GM18505 (cell line): ENCODE measurements around the gene PCCA.
"Not testable (repeated sequence)": the region's sequence is repeated elsewhere in the genome, so short reads cannot be mapped to it uniquely, and the experiment has no call there.

Experiments used
- ATAC-seq: cut with Tn5 transposase; IDR thresholded peaks from one replicate; pipeline ENCODE4 v1.9.1; 2021; ENCODE audit not compliant: unreplicated experiment
- POLR2A ChIP-seq: IDR thresholded peaks from 4 replicates; pipeline ENCODE4 v1.6.1; 2011; ENCODE audit warnings: borderline replicate concordance; ENCODE audit not compliant: insufficient read depth, insufficient read length; ENCODE audit errors: extremely low read depth

The PCCA gene

DNA sequence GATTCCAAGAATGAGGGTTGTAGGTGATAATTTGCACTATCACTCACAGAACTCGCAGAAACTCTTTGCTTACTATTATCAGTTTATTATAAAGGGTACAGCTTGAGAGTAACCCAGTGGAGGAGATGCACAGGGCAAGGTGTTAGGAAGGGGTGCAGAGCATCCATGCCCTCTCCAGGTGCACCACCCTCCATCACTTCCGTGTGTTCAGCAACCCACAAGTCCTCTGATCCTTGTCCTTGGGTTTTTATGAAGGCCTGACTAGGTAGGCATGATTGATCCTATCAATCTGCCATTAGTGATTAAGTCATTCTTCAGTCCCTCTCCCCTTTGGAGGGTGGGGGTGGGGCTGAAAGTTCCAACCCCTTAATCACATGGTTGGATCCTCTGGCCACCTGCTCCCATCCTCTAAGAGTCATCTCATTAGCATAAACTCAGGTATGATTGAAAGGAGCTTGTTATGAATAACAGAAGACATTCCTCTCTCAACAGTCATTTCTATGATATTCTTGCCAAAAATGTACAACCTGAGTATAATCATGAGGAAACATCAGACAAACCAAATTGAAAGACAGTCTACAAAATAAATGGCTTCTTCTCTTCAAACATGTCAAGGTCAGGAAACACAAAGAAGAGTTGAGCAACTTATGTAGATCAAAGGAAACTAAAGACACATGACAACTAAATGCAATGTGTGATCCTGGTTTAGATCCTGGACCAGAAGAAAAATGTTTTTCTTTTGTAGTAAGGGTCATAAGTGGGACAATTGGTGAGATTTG, 225.4 kb downstream of the PCCA start:
- TF ChIP-seq POLR2A, result no peak
- ATAC-seq, result no peak

DNA sequence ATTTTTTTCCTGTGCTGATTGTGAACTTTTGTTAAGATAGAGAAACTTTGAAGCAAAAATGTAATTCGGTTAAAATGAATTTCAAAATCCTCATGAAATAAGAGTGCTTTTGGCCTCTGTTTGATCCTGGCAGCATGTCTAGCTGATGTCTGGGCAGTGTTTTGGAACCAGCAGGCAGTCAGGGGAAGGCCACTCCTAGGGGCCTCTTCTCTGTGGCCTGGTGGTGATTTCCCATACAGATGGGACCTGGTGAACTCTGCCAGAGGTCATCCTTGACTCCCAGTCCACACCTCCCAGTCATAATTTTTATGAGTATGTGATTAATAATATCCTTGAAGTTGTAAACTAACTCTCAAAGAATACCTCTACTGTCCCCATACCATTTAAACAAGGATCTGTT, 226.6 kb downstream of the PCCA start:
- TF ChIP-seq POLR2A, result no peak
- ATAC-seq, result no peak

DNA sequence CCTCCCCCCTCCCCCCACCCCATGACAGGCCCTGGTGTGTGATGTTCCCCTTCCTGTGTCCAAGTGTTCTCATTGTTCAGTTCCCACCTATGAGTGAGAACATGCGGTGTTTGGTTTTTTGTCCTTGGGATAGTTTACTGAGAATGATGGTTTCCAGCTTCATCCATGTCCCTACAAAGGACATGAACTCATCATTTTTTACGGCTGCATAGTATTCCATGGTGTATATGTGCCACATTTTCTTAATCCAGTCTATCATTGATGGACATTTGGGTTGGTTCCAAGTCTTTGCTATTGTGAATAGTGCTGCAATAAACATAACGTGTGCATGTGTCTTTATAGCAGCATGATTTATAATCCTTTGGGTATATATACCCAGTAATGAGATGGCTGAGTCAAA, 229.6 kb downstream of the PCCA start:
- ATAC-seq, result not testable (repeated sequence)

DNA sequence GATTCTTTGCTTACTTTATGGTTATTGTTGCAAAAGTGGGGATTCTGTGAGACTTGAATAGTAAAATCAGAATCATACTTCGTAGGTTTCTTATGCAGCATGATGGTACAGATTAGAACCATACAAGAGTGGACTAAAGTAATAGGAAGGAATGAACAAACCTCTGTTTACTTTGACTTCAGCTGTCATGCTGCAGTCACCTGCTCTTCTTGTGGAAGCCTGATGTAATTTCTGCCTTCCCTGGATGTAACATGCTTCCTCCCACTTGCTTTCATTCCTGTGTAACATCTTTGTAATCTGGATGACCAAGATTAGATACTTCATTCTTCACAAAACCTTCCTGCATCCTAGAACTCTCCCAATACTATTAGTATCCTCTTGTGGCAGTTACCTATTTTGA, 235.0 kb downstream of the PCCA start:
- TF ChIP-seq POLR2A, result no peak
- ATAC-seq, result no peak

DNA sequence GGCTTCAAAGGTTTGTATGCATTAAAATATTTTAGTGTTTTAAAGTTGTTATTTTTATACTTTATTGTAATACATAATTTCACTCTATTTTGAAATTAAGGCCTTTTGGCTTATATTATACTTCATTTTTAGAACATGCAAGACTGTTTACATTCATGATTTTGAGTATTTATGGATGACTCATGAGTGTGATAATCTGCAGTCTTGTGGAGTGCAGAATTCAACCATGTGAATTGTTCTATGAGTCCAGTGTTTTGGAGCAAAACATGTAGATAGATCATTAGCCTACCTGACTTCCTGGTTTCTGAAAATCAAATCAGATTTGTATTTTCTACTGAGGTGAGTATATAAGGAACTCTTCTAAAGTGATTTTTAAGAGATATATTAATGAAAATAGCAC, 241.8 kb downstream of the PCCA start:
- no peak for TF ChIP-seq POLR2A
- no peak for ATAC-seq

DNA sequence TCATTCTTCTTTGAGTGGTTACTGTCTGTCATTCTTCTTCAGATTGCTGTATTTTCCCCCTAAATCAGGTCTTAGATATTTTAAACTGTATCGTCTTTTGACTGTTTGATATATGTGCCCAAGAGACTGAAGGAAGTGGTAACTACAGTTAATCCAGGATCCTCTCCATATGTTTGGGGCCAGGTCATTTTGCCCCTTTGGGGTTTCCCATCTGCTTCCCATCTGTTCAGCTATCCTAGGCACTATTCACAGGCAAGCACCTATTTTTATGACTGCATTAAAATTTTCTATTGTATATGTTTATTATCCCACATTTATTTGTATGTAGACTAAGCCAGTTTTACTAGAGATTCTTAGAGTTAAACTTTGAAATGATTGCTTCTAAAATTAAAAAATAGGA, 244.2 kb downstream of the PCCA start:
- no peak for TF ChIP-seq POLR2A
- no peak for ATAC-seq

DNA sequence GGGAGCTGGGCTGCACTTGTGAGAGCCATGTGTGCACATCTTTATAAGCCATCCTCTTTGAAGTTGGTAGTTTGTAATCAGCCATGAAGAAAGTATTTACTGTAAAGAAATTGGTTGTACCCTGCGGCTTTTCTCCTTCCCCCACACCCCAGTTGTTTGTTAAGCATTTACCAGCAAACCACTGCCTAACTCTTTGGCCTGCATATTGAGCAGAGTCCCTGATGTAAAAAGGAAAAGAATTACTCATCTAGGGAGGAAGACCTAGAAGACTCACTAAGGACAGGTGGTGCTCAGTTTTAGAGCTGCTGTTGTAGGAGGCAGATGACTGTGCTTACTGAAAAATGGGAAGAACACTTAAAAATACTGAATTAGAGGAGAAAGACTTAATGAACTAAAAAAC, 245.3 kb downstream of the PCCA start:
- ATAC-seq, result no peak
- no peak for TF ChIP-seq POLR2A

DNA sequence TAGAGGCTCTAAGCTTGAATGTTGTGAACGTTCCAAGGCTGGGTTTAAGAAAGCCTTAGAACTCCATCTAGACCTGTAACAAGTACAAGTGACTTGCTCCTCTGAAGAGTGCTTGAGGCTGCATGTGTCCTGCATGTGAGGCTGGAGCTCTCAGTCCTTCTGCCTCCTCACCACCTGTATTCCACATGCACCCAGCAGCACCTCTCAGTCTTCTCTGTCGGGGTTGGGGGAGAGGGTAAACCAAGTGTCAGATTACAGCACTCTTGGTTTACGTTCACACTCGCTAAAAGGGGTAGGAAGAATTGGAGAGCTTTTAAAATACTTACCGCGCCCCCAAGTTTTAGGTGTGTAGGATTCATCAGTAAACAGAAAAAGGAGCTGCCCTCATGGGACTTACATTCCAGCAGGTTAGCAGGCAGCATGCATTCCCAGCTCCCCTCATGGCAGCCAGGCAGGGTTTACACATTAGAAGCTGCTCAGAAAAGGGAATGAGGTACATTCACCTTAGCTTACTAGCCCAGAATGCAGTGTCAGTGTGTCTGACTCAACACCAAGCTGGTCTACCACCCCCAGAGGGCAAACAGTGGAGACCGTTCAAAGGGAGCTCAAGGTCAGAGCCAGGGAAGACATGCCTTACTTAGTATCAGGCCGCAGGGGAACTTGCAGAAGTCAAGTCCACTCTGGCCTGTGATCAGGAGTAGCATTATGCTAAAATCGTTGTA, 248.1 kb downstream of the PCCA start:
- no peak for TF ChIP-seq POLR2A
- no peak for ATAC-seq

DNA sequence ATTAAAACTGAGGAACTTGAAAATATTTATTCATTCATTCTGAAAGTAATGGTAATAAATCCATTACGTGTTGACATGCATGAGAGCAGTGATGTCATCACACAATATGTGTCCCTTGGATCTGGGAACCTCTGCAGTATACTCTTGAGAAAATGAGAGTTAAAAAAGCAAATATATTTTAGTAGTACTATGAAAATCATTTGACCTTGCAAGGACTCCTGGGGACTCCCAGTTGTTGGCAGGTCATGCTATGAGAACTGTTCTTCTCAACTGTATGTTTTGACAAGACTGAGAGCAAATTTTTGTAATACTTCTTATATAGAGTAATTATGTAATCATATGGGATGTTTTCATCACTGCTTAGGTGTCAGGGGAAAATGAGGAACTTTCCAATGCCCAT, 249.4 kb downstream of the PCCA start:
- TF ChIP-seq POLR2A, result no peak
- ATAC-seq, result no peak

DNA sequence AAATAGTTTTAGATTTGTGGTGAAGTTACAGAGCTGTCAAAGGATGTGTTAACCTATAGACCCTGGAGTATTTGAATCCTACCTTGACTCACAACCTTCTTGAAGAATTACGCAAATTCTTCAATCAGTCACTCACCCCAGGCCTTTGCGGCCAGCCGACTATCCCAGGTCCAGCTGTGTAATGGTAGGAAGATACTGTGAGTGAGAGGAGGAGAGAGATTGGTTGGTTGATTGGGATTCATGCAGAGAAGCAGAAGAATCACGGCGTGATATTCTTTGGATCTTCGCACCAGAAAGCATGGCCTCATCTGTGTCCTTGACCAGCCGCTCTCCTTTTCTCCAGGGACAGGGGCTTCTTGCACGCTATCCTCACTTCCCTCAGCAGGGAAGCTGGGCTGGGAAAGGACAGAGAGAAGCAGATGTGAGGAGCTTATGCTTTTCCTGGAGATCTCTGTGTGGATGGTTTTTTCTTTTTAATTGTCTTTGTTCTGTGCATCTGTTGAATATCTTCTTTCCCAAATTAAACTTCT, 250.6 kb downstream of the PCCA start:
- no peak for ATAC-seq
- no peak for TF ChIP-seq POLR2A

DNA sequence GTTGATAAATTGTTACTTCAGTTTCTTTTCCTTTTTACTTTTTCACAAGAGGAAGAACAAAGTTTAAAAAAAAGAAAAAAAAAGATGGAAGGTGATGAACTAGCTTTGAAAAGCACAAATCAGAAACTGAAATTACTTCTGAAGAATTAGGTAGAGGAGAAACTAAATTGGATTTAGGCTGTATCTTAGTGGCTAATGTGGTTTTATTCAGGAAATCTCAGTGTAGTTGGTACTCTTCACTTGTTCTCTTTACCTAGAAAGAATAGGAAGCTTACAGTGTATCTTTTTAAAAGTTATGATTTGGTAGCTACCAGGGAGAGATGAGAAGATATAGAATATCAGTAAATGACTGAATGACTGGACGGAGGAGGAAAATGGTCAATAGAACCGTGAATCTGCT, 252.0 kb downstream of the PCCA start:
- TF ChIP-seq POLR2A, result no peak
- no peak for ATAC-seq

DNA sequence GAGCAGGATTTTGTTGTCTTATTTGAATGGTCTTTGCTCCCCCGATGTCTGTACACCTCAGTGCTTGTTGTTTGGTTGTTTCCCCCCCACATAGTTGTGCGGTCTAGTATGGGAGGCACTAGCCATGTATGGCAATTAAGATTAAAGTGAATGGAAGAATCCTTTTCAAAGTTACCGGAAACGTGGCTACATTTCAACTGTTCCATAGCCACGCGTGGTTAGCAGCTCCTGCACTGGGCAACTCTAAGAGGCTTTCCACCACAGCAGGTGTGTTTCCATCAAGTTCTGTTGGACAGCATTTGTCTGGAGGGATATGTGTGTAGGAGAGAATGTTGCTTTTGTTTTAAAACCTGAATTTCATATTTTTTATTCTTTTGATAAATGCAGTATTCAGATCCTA, 252.4 kb downstream of the PCCA start:
- no peak for ATAC-seq
- no peak for TF ChIP-seq POLR2A

DNA sequence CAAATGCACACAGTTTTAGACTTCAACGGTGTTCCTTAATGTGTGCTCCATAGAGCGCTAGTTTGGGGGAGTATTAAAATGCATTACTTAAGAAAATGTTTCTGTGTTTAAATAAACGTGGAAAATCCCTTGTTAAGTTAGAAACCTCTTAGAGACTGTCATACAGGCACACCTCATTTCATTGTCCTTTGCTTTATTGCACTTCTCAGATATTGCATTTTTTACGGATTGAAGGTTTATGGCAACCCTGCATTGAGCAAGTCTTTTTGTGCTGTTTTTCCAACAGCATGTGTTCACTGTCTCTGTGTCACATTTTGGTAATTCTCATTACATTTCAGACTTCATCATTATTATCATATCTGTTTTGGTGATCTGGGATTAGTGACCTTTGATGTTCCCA, 255.7 kb downstream of the PCCA start:
- no peak for ATAC-seq
- TF ChIP-seq POLR2A, result no peak

DNA sequence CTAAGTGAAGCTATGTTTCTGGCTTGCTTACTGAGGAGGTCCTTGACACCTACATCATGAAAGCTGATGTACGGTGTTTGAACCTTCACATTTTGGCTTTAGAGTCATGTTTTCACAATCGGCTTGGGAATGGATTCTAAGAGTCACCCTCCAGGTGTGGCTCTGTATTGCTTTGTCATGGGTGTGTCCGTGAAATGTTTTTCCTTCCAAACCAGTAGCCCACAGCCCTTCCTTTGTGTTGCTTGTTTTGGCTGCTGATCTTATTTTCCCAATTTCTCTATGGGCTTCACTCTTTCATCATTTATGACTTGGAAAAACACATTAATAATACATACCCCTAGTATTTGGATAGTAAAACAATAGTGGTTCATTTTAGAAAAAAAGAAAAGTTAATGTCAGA, 259.1 kb downstream of the PCCA start:
- no peak for ATAC-seq
- no peak for TF ChIP-seq POLR2A
